Measurements from ENCODE around the gene TNFSF12.
"Not testable (repeated sequence)": the region's sequence is repeated elsewhere in the genome, so short reads cannot be mapped to it uniquely, and the experiment has no call there.

TNFSF12 gene

GRCh38 chr17:7588553-7589203 is 39.8 kb downstream of the TNFSF12 start:
- DNase-seq, result no peak

GRCh38 chr17:7589204-7589868 is 40.5 kb downstream of the TNFSF12 start:
- DNase-seq, result peak; percentile 71

GRCh38 chr17:7589891-7590691 is 41.2 kb downstream of the TNFSF12 start, which contains the start of gene SOX15:
Gene SOX15 (minus strand): TSS chr17:7590094. CDS start chr17:7589676, 418 bp downstream.
- DNase-seq, result no peak

- DNase-seq, result no peak
Measured at GRCh38 chr17:7590743-7591142, 41.9 kb downstream of the TNFSF12 start.

- no peak for DNase-seq
Measured at GRCh38 chr17:7591596-7591995, 42.7 kb downstream of the TNFSF12 start.

GRCh38 chr17:7592422-7593021 is 43.7 kb downstream of the TNFSF12 start:
- DNase-seq, result no peak

GRCh38 chr17:7593296-7593695 is 44.4 kb downstream of the TNFSF12 start:
- no peak for DNase-seq

- DNase-seq, result not testable (repeated sequence)
Measured at GRCh38 chr17:7597561-7597960, 48.7 kb downstream of the TNFSF12 start.

GRCh38 chr17:7606280-7606679 is 57.4 kb downstream of the TNFSF12 start:
- no peak for DNase-seq

All from CD4-positive, alpha-beta T cell treated with Interleukin-21 for 1 hour (primary cell).